ENCODE results near the gene HPS4. TPM values are rescaled to one million over a fixed set of nuclear protein-coding genes. Genes with fewer than 3 reads are reported as not detected.

The HPS4 gene
- total RNA-seq, 1 donor from 2014 or later = 29.5 TPM

GRCh38 chr22:26430600-26430999, 53.0 kb downstream of the HPS4 start:
- FAIRE-seq (peak; percentile 58), DNase-seq (ENCODE audit: low read depth) (no peak)
- no peaks in the 10 kb centered on the region for H3K27me3 ChIP-seq (ENCODE audit: control insufficient read depth, insufficient read depth, low read length)
- H3K36me3 ChIP-seq (ENCODE audit: control insufficient read depth, insufficient read depth, low read length) = no peaks in the 10 kb centered on the region
- TF ChIP-seq CTCF (IDR thresholded peaks at IDR 0.05; ENCODE audit: insufficient read depth, low read length, severe bottlenecking) = no peak
- H3K4me3 ChIP-seq (ENCODE audit: low read depth, low read length) = no peak overlapping the region

DNA sequence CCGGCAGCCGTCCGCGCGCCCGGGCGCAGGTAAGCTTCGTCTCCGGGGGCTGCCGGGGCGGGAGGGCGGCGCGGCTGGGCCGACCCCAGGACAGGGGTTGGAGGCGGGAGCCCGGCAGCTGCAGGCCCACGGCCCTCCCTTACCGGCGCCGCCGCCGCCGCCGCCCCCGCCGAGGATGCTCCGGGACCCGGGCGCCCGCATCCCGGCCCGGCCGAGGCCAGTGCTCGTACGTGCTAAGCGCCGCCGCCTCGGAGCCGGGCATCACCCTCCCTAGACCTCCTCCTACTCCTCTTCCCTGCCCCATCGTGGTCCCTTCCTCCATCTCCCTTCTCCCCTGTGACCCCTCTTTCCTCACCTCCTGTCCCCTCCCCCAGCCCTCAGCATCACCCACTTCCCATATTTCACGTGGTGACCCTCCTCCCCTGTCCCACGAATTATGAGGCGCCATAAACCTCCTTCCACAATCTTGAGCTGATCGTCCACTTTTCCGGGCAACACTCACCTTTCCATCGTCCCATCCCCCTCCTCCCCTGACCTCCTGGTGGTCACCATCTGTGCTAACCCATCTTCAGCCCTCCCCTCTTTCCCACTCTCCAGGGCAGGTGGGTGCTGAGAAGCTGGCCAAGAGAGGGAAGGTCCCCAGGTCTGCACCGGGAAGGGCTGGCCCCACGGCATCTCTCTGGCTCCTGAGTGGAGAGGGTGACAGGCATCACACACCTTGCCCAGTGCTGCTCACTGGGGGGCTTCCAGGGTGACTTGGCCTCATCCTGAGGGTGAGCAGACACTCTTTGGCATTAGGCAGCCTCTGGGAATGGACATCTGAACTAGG, 53.9 kb downstream of the HPS4 start:
- FAIRE-seq (no peak), DNase-seq (ENCODE audit: low read depth) (no peak)
- peak overlapping the region; percentile 43 for H3K4me3 ChIP-seq (ENCODE audit: low read depth, low read length)
- no peaks in the 10 kb centered on the region for H3K27me3 ChIP-seq (ENCODE audit: control insufficient read depth, insufficient read depth, low read length)
- no peak for TF ChIP-seq CTCF (IDR thresholded peaks at IDR 0.05; ENCODE audit: insufficient read depth, low read length, severe bottlenecking)
- no peaks in the 10 kb centered on the region for H3K36me3 ChIP-seq (ENCODE audit: control insufficient read depth, insufficient read depth, low read length)

DNA sequence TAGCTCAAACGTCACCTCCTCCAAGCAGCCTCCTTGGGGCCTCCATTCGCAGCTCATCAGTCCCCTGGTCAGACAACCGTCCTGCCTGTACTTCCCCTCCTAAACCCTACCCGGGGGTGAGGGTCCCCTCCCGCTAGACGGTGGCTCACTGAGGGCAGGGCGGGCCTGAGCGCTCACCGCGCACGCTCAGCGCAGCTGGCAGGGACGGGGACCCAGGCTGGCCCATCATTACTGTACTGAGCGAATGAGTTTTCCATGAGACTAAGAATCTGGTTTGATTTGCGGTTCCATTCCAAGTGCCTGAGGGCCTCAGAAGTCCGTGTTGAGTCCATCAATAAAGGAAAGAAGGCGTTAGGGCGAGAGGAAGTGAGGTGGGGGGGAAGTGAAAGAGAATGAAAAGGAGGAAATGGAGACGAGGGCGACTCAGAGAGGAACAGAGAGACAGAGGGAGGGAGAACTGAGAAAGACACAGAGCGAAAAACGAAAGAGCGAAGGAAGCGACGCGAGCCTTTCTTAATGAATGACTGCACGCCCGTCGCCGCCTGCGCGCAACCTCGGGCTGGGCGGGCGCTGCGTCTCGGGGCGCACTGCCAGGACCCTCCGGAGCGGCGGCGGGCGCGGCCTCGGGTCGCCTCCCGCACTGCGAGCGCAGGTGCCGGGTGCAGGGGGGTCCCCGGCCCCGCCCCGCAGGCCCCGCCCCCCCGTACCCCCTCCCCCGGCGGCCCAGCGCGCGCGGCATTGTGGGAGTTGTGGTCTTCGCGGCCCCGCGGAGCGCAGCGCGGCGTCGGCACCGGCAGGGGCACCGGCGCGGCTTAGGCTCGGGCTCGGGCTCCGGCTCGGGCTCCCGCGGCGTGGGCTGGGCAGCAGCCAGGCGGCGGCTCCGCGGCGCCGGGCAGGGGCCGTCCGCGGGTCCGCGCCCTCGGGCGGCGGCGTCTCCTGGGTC, 54.8 kb downstream of the HPS4 start, which contains the start of gene ASPHD2:
TSS of gene ASPHD2 (plus strand) at position 746 of the 943 bp plus-strand sequence. CDS start 4,356 bp downstream, outside the sequence.
- FAIRE-seq = no peak
- Histone ChIP-seq H3K27me3 (ENCODE audit: control insufficient read depth, insufficient read depth, low read length) (no peaks in the 10 kb centered on the region), H3K4me3 (ENCODE audit: low read depth, low read length) (peak within 1 kb of the TSS; percentile 43), H3K36me3 (ENCODE audit: control insufficient read depth, insufficient read depth, low read length) (no peaks in the 10 kb centered on the region)
- no peak for TF ChIP-seq CTCF (IDR thresholded peaks at IDR 0.05; ENCODE audit: insufficient read depth, low read length, severe bottlenecking)
- peak; percentile 39 for DNase-seq (ENCODE audit: low read depth)

GRCh38 chr22:26426924-26427323, 56.7 kb downstream of the HPS4 start:
- Histone ChIP-seq H3K36me3 (ENCODE audit: control insufficient read depth, insufficient read depth, low read length) (no peaks in the 10 kb centered on the region), H3K4me3 (ENCODE audit: low read depth, low read length) (no peak overlapping the region), H3K27me3 (ENCODE audit: control insufficient read depth, insufficient read depth, low read length) (no peaks in the 10 kb centered on the region)
- FAIRE-seq (no peak), DNase-seq (ENCODE audit: low read depth) (no peak)
- TF ChIP-seq CTCF (IDR thresholded peaks at IDR 0.05; ENCODE audit: insufficient read depth, low read length, severe bottlenecking) = no peak

DNA sequence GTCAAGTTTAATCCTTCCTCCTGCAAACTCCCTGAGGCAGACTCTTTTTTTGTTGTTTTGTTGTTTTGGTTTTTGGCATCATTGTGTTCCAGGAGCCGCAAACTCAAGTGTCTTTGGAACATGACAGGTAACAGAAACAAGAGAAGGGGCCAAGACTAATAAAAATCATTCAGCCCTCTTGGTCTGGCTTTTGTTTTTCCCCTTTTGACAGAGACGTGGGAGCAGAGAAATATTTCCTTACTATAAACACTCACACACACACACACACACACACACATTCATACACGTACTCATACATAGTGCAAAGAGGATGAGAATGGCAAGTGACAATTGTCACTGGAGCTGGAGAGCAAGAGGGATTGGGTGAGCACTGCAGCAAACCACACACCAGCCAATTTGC, 65.0 kb downstream of the HPS4 start:
- no peaks in the 10 kb centered on the region for H3K27me3 ChIP-seq (ENCODE audit: control insufficient read depth, insufficient read depth, low read length)
- H3K36me3 ChIP-seq (ENCODE audit: control insufficient read depth, insufficient read depth, low read length) = no peaks in the 10 kb centered on the region

More for the DNA sequence above, 65.0 kb downstream of the HPS4 start:
- TF ChIP-seq CTCF (IDR thresholded peaks at IDR 0.05; ENCODE audit: insufficient read depth, low read length, severe bottlenecking) = no peak
- FAIRE-seq (no peak), DNase-seq (ENCODE audit: low read depth) (no peak)
- no peak overlapping the region for H3K4me3 ChIP-seq (ENCODE audit: low read depth, low read length)

Measured in bronchial epithelial cell (primary cell).